ENCODE measurements around the gene CTAGE9. TPM values are rescaled to one million over a fixed set of nuclear protein-coding genes. Genes with fewer than 3 reads are reported as not detected.

Gene CTAGE9
- total and polyA plus RNA-seq, 2 donors, result 0.02 TPM; not detected in 1

GRCh38 chr6:131733376-131734016 is 22.7 kb upstream of the CTAGE9 start:
- WGBS, result 93% methylated on average over 9 of the region's 9 CpGs
- no peak for DNase-seq (ENCODE audit: low read depth in 6 of 9, low spot score in 9 of 9)

GRCh38 chr6:131731224-131731623 is 20.4 kb upstream of the CTAGE9 start:
- Histone ChIP-seq H3K36me3 (ENCODE audit: control insufficient read depth in 2 of 2, insufficient read depth in 2 of 2, low read length in 1 of 2) (no peaks in the 10 kb centered on the region), H3K27me3 (ENCODE audit: control insufficient read depth in 2 of 2, insufficient read depth in 1 of 2, low read length in 1 of 2) (no peaks in the 10 kb centered on the region), H3K4me1 (ENCODE audit: control insufficient read depth in 2 of 2, insufficient read depth in 2 of 2, low read length in 2 of 2) (no peaks in the 10 kb centered on the region), H3K9me3 (ENCODE audit: control insufficient read depth in 2 of 2, insufficient read depth in 1 of 2, low read length in 1 of 2) (no peaks in the 10 kb centered on the region), H3K4me3 (ENCODE audit: low read length in 2 of 2) (no peak overlapping the region), H3K27ac (ENCODE audit: low read depth in 1 of 2, low read length in 1 of 2) (no peak overlapping the region)
- no peak for DNase-seq (ENCODE audit: low read depth in 6 of 9, low spot score in 9 of 9)

More at GRCh38 chr6:131733376-131734016, 22.7 kb upstream of the CTAGE9 start:
- Histone ChIP-seq H3K4me3 (ENCODE audit: low read length in 2 of 2) (no peak overlapping the region), H3K9me3 (ENCODE audit: control insufficient read depth in 2 of 2, insufficient read depth in 1 of 2, low read length in 1 of 2) (no peaks in the 10 kb centered on the region), H3K27me3 (ENCODE audit: control insufficient read depth in 2 of 2, insufficient read depth in 1 of 2, low read length in 1 of 2) (no peaks in the 10 kb centered on the region), H3K4me1 (ENCODE audit: control insufficient read depth in 2 of 2, insufficient read depth in 2 of 2, low read length in 2 of 2) (no peaks in the 10 kb centered on the region), H3K27ac (ENCODE audit: low read depth in 1 of 2, low read length in 1 of 2) (no peak overlapping the region), H3K36me3 (ENCODE audit: control insufficient read depth in 2 of 2, insufficient read depth in 2 of 2, low read length in 1 of 2) (no peaks in the 10 kb centered on the region)

DNA sequence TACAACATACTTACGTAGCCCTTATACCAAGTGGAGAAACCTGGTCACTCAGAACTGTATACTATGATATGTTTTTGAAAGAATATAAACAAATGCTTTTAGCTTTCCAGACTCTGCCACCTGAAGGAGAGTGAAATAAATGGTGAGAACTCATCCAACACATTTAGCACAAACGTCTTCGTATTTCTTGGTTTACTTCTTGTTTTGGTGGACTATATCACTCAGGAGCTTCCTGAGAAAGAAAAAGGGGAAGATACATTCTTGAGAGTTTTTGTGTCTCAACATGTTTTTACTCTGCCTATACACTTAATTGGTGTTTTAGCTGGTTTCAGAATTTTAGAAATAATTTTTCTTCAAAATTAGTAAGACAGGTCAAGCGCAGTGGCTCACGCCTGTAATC is 19.4 kb upstream of the CTAGE9 start:
- WGBS, result 62% methylated on average over 5 of the region's 5 CpGs
- Histone ChIP-seq H3K4me1 (ENCODE audit: control insufficient read depth in 2 of 2, insufficient read depth in 2 of 2, low read length in 2 of 2) (no peaks in the 10 kb centered on the region), H3K4me3 (ENCODE audit: low read length in 2 of 2) (no peak overlapping the region), H3K9me3 (ENCODE audit: control insufficient read depth in 2 of 2, insufficient read depth in 1 of 2, low read length in 1 of 2) (no peaks in the 10 kb centered on the region), H3K36me3 (ENCODE audit: control insufficient read depth in 2 of 2, insufficient read depth in 2 of 2, low read length in 1 of 2) (no peaks in the 10 kb centered on the region), H3K27ac (ENCODE audit: low read depth in 1 of 2, low read length in 1 of 2) (no peak overlapping the region), H3K27me3 (ENCODE audit: control insufficient read depth in 2 of 2, insufficient read depth in 1 of 2, low read length in 1 of 2) (no peaks in the 10 kb centered on the region)
- DNase-seq (ENCODE audit: low read depth in 6 of 9, low spot score in 9 of 9), result no peak

GRCh38 chr6:131729550-131729949 is 18.7 kb upstream of the CTAGE9 start:
- WGBS, result 87% methylated on average over 4 of the region's 4 CpGs
- Histone ChIP-seq H3K27me3 (ENCODE audit: control insufficient read depth in 2 of 2, insufficient read depth in 1 of 2, low read length in 1 of 2) (no peaks in the 10 kb centered on the region), H3K27ac (ENCODE audit: low read depth in 1 of 2, low read length in 1 of 2) (no peak overlapping the region), H3K36me3 (ENCODE audit: control insufficient read depth in 2 of 2, insufficient read depth in 2 of 2, low read length in 1 of 2) (no peaks in the 10 kb centered on the region), H3K4me1 (ENCODE audit: control insufficient read depth in 2 of 2, insufficient read depth in 2 of 2, low read length in 2 of 2) (no peaks in the 10 kb centered on the region), H3K4me3 (ENCODE audit: low read length in 2 of 2) (no peak overlapping the region), H3K9me3 (ENCODE audit: control insufficient read depth in 2 of 2, insufficient read depth in 1 of 2, low read length in 1 of 2) (no peaks in the 10 kb centered on the region)
- no peak for DNase-seq (ENCODE audit: low read depth in 6 of 9, low spot score in 9 of 9)

GRCh38 chr6:131728296-131728939 is 17.6 kb upstream of the CTAGE9 start:
- 67% methylated on average over 3 of the region's 3 CpGs for WGBS
- Histone ChIP-seq H3K9me3 (ENCODE audit: control insufficient read depth in 2 of 2, insufficient read depth in 1 of 2, low read length in 1 of 2) (no peaks in the 10 kb centered on the region), H3K27ac (ENCODE audit: low read depth in 1 of 2, low read length in 1 of 2) (no peak overlapping the region), H3K4me1 (ENCODE audit: control insufficient read depth in 2 of 2, insufficient read depth in 2 of 2, low read length in 2 of 2) (no peaks in the 10 kb centered on the region), H3K36me3 (ENCODE audit: control insufficient read depth in 2 of 2, insufficient read depth in 2 of 2, low read length in 1 of 2) (no peaks in the 10 kb centered on the region), H3K4me3 (ENCODE audit: low read length in 2 of 2) (no peak overlapping the region), H3K27me3 (ENCODE audit: control insufficient read depth in 2 of 2, insufficient read depth in 1 of 2, low read length in 1 of 2) (no peaks in the 10 kb centered on the region)
- no peak for DNase-seq (ENCODE audit: low read depth in 6 of 9, low spot score in 9 of 9)

DNA sequence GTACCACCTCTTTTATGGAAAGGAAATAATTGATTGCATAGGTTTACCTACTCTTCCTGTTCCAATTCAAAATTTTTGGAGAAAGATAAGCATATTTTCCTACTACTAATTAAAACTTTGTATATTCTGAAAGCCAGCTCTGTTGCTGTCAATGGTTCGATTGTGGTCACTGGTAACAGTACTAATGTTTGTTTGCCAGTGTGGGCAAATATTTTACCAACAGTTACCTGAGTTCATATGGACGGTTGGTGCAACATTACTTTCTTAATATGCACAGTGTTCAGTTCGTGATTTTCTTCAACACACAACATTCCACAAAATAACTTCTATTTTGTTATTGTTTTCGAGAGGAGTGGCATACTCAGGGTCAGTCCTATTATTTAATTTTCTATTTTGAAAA is 17.1 kb upstream of the CTAGE9 start:
- H3K4me1 ChIP-seq (ENCODE audit: control insufficient read depth in 2 of 2, insufficient read depth in 2 of 2, low read length in 2 of 2), result no peaks in the 10 kb centered on the region
- no peak overlapping the region for H3K27ac ChIP-seq (ENCODE audit: low read depth in 1 of 2, low read length in 1 of 2)
- no peak overlapping the region for H3K4me3 ChIP-seq (ENCODE audit: low read length in 2 of 2)
- H3K9me3 ChIP-seq (ENCODE audit: control insufficient read depth in 2 of 2, insufficient read depth in 1 of 2, low read length in 1 of 2), result no peaks in the 10 kb centered on the region
- no peak for DNase-seq (ENCODE audit: low read depth in 6 of 9, low spot score in 9 of 9)
- H3K27me3 ChIP-seq (ENCODE audit: control insufficient read depth in 2 of 2, insufficient read depth in 1 of 2, low read length in 1 of 2), result no peaks in the 10 kb centered on the region
- no peaks in the 10 kb centered on the region for H3K36me3 ChIP-seq (ENCODE audit: control insufficient read depth in 2 of 2, insufficient read depth in 2 of 2, low read length in 1 of 2)
- WGBS, result 91% methylated on average over 4 of the region's 4 CpGs

- no peaks in the 10 kb centered on the region for H3K27me3 ChIP-seq (ENCODE audit: control insufficient read depth in 2 of 2, insufficient read depth in 1 of 2, low read length in 1 of 2)
- no peak overlapping the region for H3K27ac ChIP-seq (ENCODE audit: low read depth in 1 of 2, low read length in 1 of 2)
- DNase-seq (ENCODE audit: low read depth in 6 of 9, low spot score in 9 of 9), result no peak
- no peaks in the 10 kb centered on the region for H3K9me3 ChIP-seq (ENCODE audit: control insufficient read depth in 2 of 2, insufficient read depth in 1 of 2, low read length in 1 of 2)
- no peaks in the 10 kb centered on the region for H3K4me1 ChIP-seq (ENCODE audit: control insufficient read depth in 2 of 2, insufficient read depth in 2 of 2, low read length in 2 of 2)
- no peak overlapping the region for H3K4me3 ChIP-seq (ENCODE audit: low read length in 2 of 2)
- H3K36me3 ChIP-seq (ENCODE audit: control insufficient read depth in 2 of 2, insufficient read depth in 2 of 2, low read length in 1 of 2), result no peaks in the 10 kb centered on the region
- 97% methylated on average over 5 of the region's 5 CpGs for WGBS
Observed at GRCh38 chr6:131727467-131727866, 16.6 kb upstream of the CTAGE9 start.

DNA sequence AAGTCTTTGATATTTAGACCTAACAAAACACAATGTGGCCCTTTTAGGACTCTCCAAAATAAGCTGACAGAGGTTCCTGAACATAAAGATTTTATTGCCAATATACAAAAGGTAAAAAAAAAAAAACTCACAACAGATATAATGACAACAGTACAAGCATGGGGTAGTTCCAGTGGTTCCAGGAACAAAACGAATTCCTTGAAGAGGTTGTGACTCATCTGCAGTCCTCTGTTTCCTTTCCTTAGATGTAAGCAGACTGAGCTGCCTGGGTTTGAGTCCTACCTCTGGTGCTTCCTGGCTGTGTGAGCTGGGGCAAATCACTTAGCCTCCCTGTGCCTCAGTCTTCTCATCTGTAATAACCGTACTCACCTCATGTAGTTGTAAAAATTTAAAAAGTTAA is 13.3 kb upstream of the CTAGE9 start:
- no peak for DNase-seq (ENCODE audit: low read depth in 6 of 9, low spot score in 9 of 9)
- no peaks in the 10 kb centered on the region for H3K4me1 ChIP-seq (ENCODE audit: control insufficient read depth in 2 of 2, insufficient read depth in 2 of 2, low read length in 2 of 2)
- H3K27me3 ChIP-seq (ENCODE audit: control insufficient read depth in 2 of 2, insufficient read depth in 1 of 2, low read length in 1 of 2), result no peaks in the 10 kb centered on the region
- H3K9me3 ChIP-seq (ENCODE audit: control insufficient read depth in 2 of 2, insufficient read depth in 1 of 2, low read length in 1 of 2), result no peaks in the 10 kb centered on the region
- no peak overlapping the region for H3K27ac ChIP-seq (ENCODE audit: low read depth in 1 of 2, low read length in 1 of 2)
- 97% methylated on average over 2 of the region's 2 CpGs for whole genome bisulfite sequencing
- H3K36me3 ChIP-seq (ENCODE audit: control insufficient read depth in 2 of 2, insufficient read depth in 2 of 2, low read length in 1 of 2), result no peaks in the 10 kb centered on the region
- no peak overlapping the region for H3K4me3 ChIP-seq (ENCODE audit: low read length in 2 of 2)

DNA sequence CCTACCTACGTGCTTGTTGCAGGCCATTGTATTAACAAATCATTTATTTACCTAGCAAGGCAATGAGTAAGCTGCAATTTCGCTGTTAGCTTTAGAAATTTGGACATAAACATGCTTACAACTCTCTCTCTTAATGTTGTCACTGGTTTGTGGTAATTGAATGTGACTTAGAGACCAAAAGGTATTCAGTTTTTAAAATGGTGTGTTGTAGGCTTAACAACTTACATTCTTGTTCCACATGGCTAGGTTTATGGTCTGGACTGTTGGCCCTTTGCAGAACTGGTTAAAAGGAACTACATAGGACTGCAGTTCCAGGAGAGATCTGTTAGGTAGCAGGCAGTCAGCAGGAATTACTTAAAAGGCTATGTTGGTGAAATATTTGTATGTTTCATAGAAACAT is 10.3 kb upstream of the CTAGE9 start:
- Histone ChIP-seq H3K4me1 (ENCODE audit: control insufficient read depth in 2 of 2, insufficient read depth in 2 of 2, low read length in 2 of 2) (no peaks in the 10 kb centered on the region), H3K36me3 (ENCODE audit: control insufficient read depth in 2 of 2, insufficient read depth in 2 of 2, low read length in 1 of 2) (no peaks in the 10 kb centered on the region), H3K4me3 (ENCODE audit: low read length in 2 of 2) (no peak overlapping the region), H3K27me3 (ENCODE audit: control insufficient read depth in 2 of 2, insufficient read depth in 1 of 2, low read length in 1 of 2) (no peaks in the 10 kb centered on the region), H3K27ac (ENCODE audit: low read depth in 1 of 2, low read length in 1 of 2) (no peak overlapping the region), H3K9me3 (ENCODE audit: control insufficient read depth in 2 of 2, insufficient read depth in 1 of 2, low read length in 1 of 2) (no peaks in the 10 kb centered on the region)
- 84% methylated on average over 2 of the region's 2 CpGs for WGBS
- no peak for DNase-seq (ENCODE audit: low read depth in 6 of 9, low spot score in 9 of 9)
